NCI-H524 (cell line): ENCODE data around the gene MMAB.

Experiments
- DNase-seq, 2 experiments: peaks; one replicate each; lab custom pipeline; 2025; lab: John Stamatoyannopoulos, UW

The MMAB gene

GRCh38 chr12:109538191-109538863, 35.0 kb downstream of the MMAB start:
- DNase-seq = peak; percentile 40 to 73

DNA sequence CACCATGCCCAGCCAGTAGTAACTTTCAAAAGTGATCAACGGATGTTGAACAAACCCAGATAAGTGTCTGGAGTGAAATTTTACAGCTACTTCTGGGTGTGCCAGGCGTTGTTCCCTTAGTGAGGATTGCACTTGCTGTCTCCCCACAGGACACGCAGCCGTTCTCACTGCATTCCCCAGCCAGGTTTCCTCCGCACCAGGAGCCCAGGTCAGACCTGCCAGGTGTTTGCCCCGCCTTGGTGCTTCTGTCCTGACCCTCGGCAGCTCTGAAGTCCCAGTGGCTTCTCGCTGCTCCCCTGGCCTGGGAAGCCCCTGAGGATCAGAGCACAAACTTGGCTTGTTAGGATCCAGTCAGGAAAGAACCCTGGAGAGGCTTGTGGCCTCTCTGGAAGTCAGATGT, 36.2 kb downstream of the MMAB start:
- no peak for DNase-seq

DNA sequence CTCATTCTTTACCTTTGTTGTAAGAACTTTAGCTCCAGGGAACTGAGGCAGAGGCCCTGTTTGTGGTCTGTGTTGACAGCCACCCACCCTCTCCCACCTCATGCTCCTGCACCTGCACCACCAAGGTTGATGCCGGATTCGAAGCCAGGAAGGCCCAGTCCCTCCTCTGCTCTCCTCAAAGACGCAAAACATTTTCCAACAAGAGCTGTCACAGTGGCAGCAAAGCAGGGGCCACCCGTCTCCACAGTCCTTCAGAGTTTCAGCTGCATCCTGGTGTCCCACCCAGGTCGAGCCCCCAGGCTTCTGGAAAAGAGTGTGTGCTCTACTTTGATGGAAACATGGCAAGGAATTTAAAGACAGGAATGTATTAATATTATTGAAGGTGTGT, 37.4 kb downstream of the MMAB start:
- no peak for DNase-seq

DNA sequence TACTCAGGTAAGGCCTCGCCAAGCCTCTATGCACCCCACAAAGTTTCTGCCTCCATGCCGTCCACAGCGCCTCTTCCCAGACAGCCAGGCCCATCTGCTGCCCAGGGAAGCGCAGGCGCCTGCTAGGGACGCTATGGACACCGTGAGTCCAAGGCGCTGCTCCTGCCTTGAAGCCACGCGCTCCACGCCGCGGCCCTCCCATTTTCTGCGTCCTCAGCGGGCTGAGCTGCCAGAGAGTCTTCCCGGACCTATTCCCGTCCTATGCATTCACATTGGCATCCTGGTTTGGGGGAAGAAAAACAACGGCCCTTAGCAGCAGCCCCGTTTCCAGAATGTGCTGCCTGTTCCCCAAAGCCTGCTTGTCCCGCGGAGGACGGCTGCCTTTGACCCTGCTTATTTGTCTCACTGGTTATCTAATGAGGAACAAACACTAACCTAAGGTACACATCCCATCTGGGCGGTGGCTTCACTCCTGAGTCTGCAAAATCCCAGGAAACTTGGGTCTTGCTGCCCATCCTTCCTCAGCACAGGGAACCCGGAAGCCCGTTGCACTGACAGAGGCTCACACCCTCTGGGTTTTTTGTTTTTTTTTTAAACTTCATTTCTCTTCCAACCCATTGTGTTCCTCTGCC, 38.0 kb downstream of the MMAB start:
- DNase-seq = no peak

- DNase-seq = no peak
Measured at GRCh38 chr12:109534456-109534855, 38.8 kb downstream of the MMAB start.

- no peak for DNase-seq
Measured at GRCh38 chr12:109533487-109533740, 39.9 kb downstream of the MMAB start.

- no peak for DNase-seq
Measured at GRCh38 chr12:109532721-109533486, 40.4 kb downstream of the MMAB start.

DNA sequence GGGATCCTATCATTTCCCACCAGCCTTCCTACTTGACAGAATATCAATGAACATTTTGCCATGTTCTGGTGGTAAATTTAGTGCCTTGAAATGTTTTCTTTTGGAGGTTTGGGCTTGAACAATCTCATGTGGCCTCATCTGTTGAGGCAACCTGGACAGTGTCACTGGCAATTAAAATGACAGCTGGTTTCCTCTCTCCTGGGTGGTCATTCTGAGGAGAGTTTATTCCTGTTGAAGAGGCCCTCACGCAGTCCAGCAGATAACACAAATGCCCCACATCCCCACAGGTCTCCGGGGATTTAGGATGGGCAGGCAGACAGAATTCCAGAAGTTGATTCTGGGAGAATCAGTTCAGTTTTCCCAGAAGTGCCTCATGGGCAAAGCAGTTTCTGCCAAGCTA, 41.9 kb downstream of the MMAB start:
- peak; percentile 18 to 22 for DNase-seq

- DNase-seq = peak; percentile 84 to 91
Measured at GRCh38 chr12:109529691-109530640, 43.3 kb downstream of the MMAB start.

GRCh38 chr12:109527489-109528123, 45.7 kb downstream of the MMAB start:
- peak in 1 of 2 experiments; percentile 14 for DNase-seq

- no peak for DNase-seq
Measured at GRCh38 chr12:109525279-109525585, 48.1 kb downstream of the MMAB start.

DNA sequence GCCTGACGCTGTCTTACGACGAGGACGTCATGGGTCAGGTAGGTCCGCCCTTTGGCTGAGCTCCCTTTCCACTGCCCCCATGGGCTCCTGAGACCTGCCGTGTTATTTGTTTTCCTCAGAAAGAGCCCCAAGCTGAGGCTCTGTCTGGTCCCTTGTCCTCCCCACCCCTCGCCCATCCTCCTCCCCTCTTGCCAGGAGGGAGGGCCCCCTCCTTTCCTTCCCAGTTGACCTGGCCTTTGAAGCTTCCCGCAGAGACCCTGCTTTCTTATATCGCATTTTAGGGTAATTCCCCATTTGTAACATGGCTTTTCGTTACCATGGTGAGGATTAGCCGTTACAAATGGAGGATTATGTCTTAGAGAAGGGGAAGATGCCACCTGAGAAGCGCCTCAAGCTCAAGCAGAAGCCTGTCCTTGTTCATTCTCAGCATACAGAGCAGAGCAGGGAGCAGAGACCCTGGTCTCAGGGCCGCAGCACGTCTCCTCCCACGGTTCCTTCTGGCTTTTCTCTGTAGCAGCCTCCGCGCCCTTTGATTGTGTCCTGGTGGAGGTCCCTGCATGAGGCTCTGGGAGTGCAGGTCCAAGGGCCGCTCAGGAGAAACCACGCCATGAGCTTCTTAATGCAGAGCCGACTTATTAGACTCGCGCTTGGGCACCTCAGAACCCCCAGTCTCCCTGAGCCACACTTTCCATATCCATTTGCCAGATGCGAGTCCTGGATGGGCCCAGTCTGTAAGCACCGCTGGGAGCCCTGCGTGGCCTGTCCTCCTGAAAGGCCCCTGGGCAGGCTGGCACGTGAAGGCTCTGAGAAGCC, 48.6 kb downstream of the MMAB start:
- peak in 1 of 2 experiments; percentile 66 for DNase-seq

- DNase-seq = peak; percentile 67 to 87
Measured at GRCh38 chr12:109523504-109523903, 49.8 kb downstream of the MMAB start.

GRCh38 chr12:109523071-109523470, 50.2 kb downstream of the MMAB start:
- peak; percentile 96 to 97 for DNase-seq

GRCh38 chr12:109521831-109522230, 51.5 kb downstream of the MMAB start:
- DNase-seq = peak; percentile 80 to 91

DNA sequence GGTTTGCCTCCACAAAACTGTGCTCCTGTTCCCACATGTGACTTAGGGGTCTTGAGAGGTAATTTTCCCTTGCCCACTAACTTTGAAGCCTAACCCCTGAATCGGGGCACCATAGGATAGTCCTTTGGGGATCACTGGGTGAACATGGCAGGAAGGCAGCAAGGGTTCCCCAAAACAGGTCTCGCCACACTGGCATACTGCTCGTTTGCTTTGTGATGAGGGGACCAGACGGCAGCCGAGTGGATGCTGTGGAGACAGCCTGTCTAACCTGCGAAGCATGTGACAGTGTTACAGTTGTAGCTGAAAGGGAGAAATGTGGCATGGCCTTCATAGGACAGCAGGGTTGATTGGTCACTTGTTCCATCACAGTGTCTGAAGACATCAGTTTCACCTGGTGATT, 53.5 kb downstream of the MMAB start:
- DNase-seq = no peak

- DNase-seq = peak; percentile 76 to 87
Measured at GRCh38 chr12:109518820-109519665, 54.3 kb downstream of the MMAB start.

- DNase-seq = peak; percentile 89 to 96
Measured at GRCh38 chr12:109517619-109518018, 55.7 kb downstream of the MMAB start.

- peak in 1 of 2 experiments; percentile 87 for DNase-seq
Measured at GRCh38 chr12:109513977-109514376, 59.3 kb downstream of the MMAB start.

DNA sequence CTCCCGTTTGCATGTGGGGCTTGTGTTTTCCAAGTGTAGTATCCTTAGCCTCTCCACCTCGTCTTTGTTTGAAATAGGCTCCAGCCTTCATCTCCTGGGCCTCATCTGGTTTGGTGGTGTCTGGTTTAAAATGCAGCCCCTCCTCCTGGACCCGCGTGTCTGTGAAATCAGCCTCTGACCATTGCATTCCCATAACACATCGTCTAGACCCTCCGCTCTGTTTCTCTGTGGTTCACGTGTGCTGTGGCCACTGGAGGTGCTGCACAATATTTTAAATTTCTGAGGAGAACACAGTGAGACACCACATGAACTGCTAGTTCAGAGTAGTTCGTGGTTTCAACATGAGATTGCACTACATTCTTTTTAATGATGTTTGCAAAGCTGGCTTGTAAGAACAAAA, 60.3 kb downstream of the MMAB start:
- DNase-seq = peak in 1 of 2 experiments; percentile 20
